SJSA1 (cell line): Measurements from ENCODE around the gene MAEA. TPM values are rescaled to one million over a fixed set of nuclear protein-coding genes. Genes with fewer than 3 reads are reported as not detected.

Experiments used
- DNase-seq, 2 experiments: peaks; one replicate each; pipeline ENCODE4 v3.0.0-alpha.2; 2015 to 2020; ENCODE audit warnings: low spot score in 2 of 2, low read depth in 1 of 2
- H3K27ac ChIP-seq: fragments of 250-450 bp; sonication (Bioruptor Pico); 2 replicates; pipeline ENCODE4 v1.5.1; 2020; ENCODE audit warnings: mild to moderate bottlenecking, moderate library complexity
- H3K27me3 ChIP-seq: fragments of 250-450 bp; sonication (Bioruptor Pico); replicated peaks from 2 replicates; pipeline ENCODE4 v1.5.1; 2020; ENCODE audit warnings: mild to moderate bottlenecking, moderate library complexity
- H3K36me3 ChIP-seq: fragments of 250-450 bp; sonication (Bioruptor Pico); 2 replicates; pipeline ENCODE4 v1.5.1; 2020; ENCODE audit warnings: mild to moderate bottlenecking
- H3K4me1 ChIP-seq: fragments of 250-450 bp; sonication (Bioruptor Pico); replicated peaks from 2 replicates; pipeline ENCODE4 v1.6.1; 2021; ENCODE audit warnings: mild to moderate bottlenecking
- H3K4me3 ChIP-seq: fragments of 250-450 bp; sonication (Bioruptor Pico); 2 replicates; pipeline ENCODE4 v1.5.1; 2020; ENCODE audit warnings: mild to moderate bottlenecking
- H3K9me3 ChIP-seq: fragments of 250-450 bp; sonication (Bioruptor Pico); replicated peaks from 2 replicates; pipeline ENCODE4 v1.5.1; 2020; ENCODE audit warnings: mild to moderate bottlenecking
- total RNA-seq: library from RNA; depleted of rRNA; stranded (reverse); fragments of >200 nt; shearing (Covaris generic); gene quantifications from 2 replicates; pipeline ENCODE4 v1.2.3, GENCODE V29; 2014

MAEA gene
- total RNA-seq, 1 experiment from 2014 or later, result 34.4 TPM

GRCh38 chr4:1310031-1310795, 20.5 kb downstream of the MAEA start:
- no peak for DNase-seq
- Histone ChIP-seq H3K4me1 (peaks cover 21% of the 10 kb centered on the region), H3K27ac (no peak overlapping the region), H3K36me3 (peaks cover 12% of the 10 kb centered on the region), H3K4me3 (peak overlapping the region; percentile 37), H3K27me3 (no peaks in the 10 kb centered on the region), H3K9me3 (no peaks in the 10 kb centered on the region)

GRCh38 chr4:1310796-1311631, 21.3 kb downstream of the MAEA start:
- no peak for DNase-seq
- no peaks in the 10 kb centered on the region for H3K9me3 ChIP-seq
- H3K27ac ChIP-seq, result no peak overlapping the region
- no peaks in the 10 kb centered on the region for H3K27me3 ChIP-seq
- H3K36me3 ChIP-seq, result peaks cover 16% of the 10 kb centered on the region
- H3K4me3 ChIP-seq, result no peak overlapping the region
- peaks cover 21% of the 10 kb centered on the region for H3K4me1 ChIP-seq

GRCh38 chr4:1312821-1313640, 23.3 kb downstream of the MAEA start:
- no peaks in the 10 kb centered on the region for H3K9me3 ChIP-seq
- H3K27ac ChIP-seq, result no peak overlapping the region
- no peak for DNase-seq
- H3K27me3 ChIP-seq, result no peaks in the 10 kb centered on the region
- peaks cover 26% of the 10 kb centered on the region for H3K36me3 ChIP-seq
- peaks cover 27% of the 10 kb centered on the region for H3K4me1 ChIP-seq
- no peak overlapping the region for H3K4me3 ChIP-seq

GRCh38 chr4:1315306-1315705, 25.6 kb downstream of the MAEA start:
- Histone ChIP-seq H3K27ac (no peak overlapping the region), H3K36me3 (peaks cover 32% of the 10 kb centered on the region), H3K9me3 (no peaks in the 10 kb centered on the region), H3K4me1 (peaks cover 27% of the 10 kb centered on the region), H3K27me3 (no peaks in the 10 kb centered on the region), H3K4me3 (no peak overlapping the region)
- no peak for DNase-seq

- Histone ChIP-seq H3K4me3 (no peak overlapping the region), H3K27ac (no peak overlapping the region), H3K27me3 (no peaks in the 10 kb centered on the region), H3K9me3 (no peaks in the 10 kb centered on the region), H3K36me3 (peaks cover 32% of the 10 kb centered on the region), H3K4me1 (peaks cover 22% of the 10 kb centered on the region)
- no peak for DNase-seq
Observed at GRCh38 chr4:1315836-1316536, 26.3 kb downstream of the MAEA start.

GRCh38 chr4:1316537-1317168, 27.0 kb downstream of the MAEA start:
- H3K9me3 ChIP-seq, result no peaks in the 10 kb centered on the region
- H3K4me3 ChIP-seq, result no peak overlapping the region
- no peak for DNase-seq
- no peaks in the 10 kb centered on the region for H3K27me3 ChIP-seq
- peaks cover 32% of the 10 kb centered on the region for H3K36me3 ChIP-seq
- no peak overlapping the region for H3K27ac ChIP-seq
- peaks cover 22% of the 10 kb centered on the region for H3K4me1 ChIP-seq

GRCh38 chr4:1317177-1318045, 27.7 kb downstream of the MAEA start:
- peaks cover 36% of the 10 kb centered on the region for H3K36me3 ChIP-seq
- H3K27ac ChIP-seq, result no peak overlapping the region
- no peaks in the 10 kb centered on the region for H3K27me3 ChIP-seq
- H3K9me3 ChIP-seq, result no peaks in the 10 kb centered on the region
- peaks cover 22% of the 10 kb centered on the region for H3K4me1 ChIP-seq
- no peak for DNase-seq
- no peak overlapping the region for H3K4me3 ChIP-seq

GRCh38 chr4:1318046-1318375, 28.3 kb downstream of the MAEA start:
- Histone ChIP-seq H3K36me3 (peaks cover 34% of the 10 kb centered on the region), H3K27ac (peak overlapping the region; percentile 86; the same call in 1 of the 2 replicates), H3K4me1 (peaks cover 22% of the 10 kb centered on the region), H3K4me3 (no peak overlapping the region), H3K27me3 (no peaks in the 10 kb centered on the region), H3K9me3 (no peaks in the 10 kb centered on the region)
- no peak for DNase-seq

- H3K9me3 ChIP-seq, result no peaks in the 10 kb centered on the region
- peaks cover 33% of the 10 kb centered on the region for H3K36me3 ChIP-seq
- H3K4me3 ChIP-seq, result no peak overlapping the region
- peak; percentile 67 to 84 for DNase-seq
- peaks cover 26% of the 10 kb centered on the region for H3K4me1 ChIP-seq
- H3K27me3 ChIP-seq, result no peaks in the 10 kb centered on the region
- H3K27ac ChIP-seq, result peak overlapping the region; percentile 86
Observed at GRCh38 chr4:1318488-1319213, 29.0 kb downstream of the MAEA start.

- Histone ChIP-seq H3K4me3 (no peak overlapping the region), H3K4me1 (peaks cover 30% of the 10 kb centered on the region), H3K27ac (no peak overlapping the region), H3K27me3 (no peaks in the 10 kb centered on the region), H3K36me3 (peaks cover 29% of the 10 kb centered on the region), H3K9me3 (no peaks in the 10 kb centered on the region)
- DNase-seq, result no peak
Observed at GRCh38 chr4:1321486-1321885, 31.8 kb downstream of the MAEA start.

GRCh38 chr4:1321946-1322650, 32.4 kb downstream of the MAEA start:
- DNase-seq, result no peak
- H3K27ac ChIP-seq, result no peak overlapping the region
- no peak overlapping the region for H3K4me3 ChIP-seq
- no peaks in the 10 kb centered on the region for H3K27me3 ChIP-seq
- peaks cover 29% of the 10 kb centered on the region for H3K36me3 ChIP-seq
- H3K9me3 ChIP-seq, result no peaks in the 10 kb centered on the region
- peaks cover 30% of the 10 kb centered on the region for H3K4me1 ChIP-seq
